Mesenchymal stem cell (in vitro differentiated cells and primary cell): ENCODE measurements around the gene CYFIP2.
"Not testable (repeated sequence)": the region's sequence is repeated elsewhere in the genome, so short reads cannot be mapped to it uniquely, and the experiment has no call there.

Experiments
- DNase-seq: peaks from one replicate; pipeline ENCODE4 v3.0.0-alpha.2; 2013
- H2AFZ ChIP-seq: one replicate; pipeline ENCODE4 v1.6.1; 2013; ENCODE audit warnings: low read depth, mild to moderate bottlenecking, control low read depth, inconsistent platforms, low read length, moderate library complexity
- H2AK5ac ChIP-seq: 2 replicates; pipeline ENCODE4 v1.6.1; 2013; ENCODE audit warnings: low read length, moderate library complexity, mild to moderate bottlenecking, inconsistent platforms; ENCODE audit not compliant: severe bottlenecking
- H2BK120ac ChIP-seq: one replicate; pipeline ENCODE4 v1.6.1; 2013; ENCODE audit warnings: low read depth, mild to moderate bottlenecking, inconsistent platforms, low read length, moderate library complexity
- H2BK12ac ChIP-seq, 2 experiments: one replicate each; pipeline ENCODE4 v1.6.1; 2013; ENCODE audit warnings: inconsistent platforms in 2 of 2, low read length in 2 of 2, mild to moderate bottlenecking in 2 of 2, moderate library complexity in 2 of 2, control low read depth in 1 of 2
- H2BK15ac ChIP-seq: one replicate; pipeline ENCODE4 v1.6.1; 2013; ENCODE audit warnings: mild to moderate bottlenecking, low read depth, inconsistent platforms; ENCODE audit not compliant: poor library complexity, severe bottlenecking
- H2BK5ac ChIP-seq: 2 replicates; pipeline ENCODE4 v1.6.1; 2013; ENCODE audit warnings: low read depth, mild to moderate bottlenecking, low read length, control low read depth, inconsistent platforms; ENCODE audit not compliant: poor library complexity, severe bottlenecking
- H3K14ac ChIP-seq, 2 experiments: one replicate each; pipeline ENCODE4 v1.6.1; 2013; ENCODE audit warnings: inconsistent platforms in 2 of 2, low read length in 2 of 2, control low read depth in 1 of 2, mild to moderate bottlenecking in 1 of 2, moderate library complexity in 1 of 2
- H3K18ac ChIP-seq, 2 experiments: one replicate each; pipeline ENCODE4 v1.6.1; 2013; ENCODE audit warnings: inconsistent platforms in 2 of 2, low read length in 2 of 2, control low read depth in 1 of 2, low read depth in 1 of 2, mild to moderate bottlenecking in 1 of 2
- H3K23ac ChIP-seq, 2 experiments: one replicate each; pipeline ENCODE4 v1.6.1; 2013; ENCODE audit warnings: inconsistent platforms in 2 of 2, low read length in 2 of 2, mild to moderate bottlenecking in 2 of 2, moderate library complexity in 2 of 2, control low read depth in 1 of 2
- H3K27ac ChIP-seq: 2 replicates; pipeline ENCODE4 v1.5.1; 2013; ENCODE audit warnings: mild to moderate bottlenecking, moderate library complexity, low read length, control low read depth, inconsistent platforms; ENCODE audit not compliant: poor library complexity, severe bottlenecking
- H3K27me3 ChIP-seq, 2 experiments: 2 replicates each; pipeline versions ENCODE4 v1.6.1 to v1.7.0; 2013; ENCODE audit warnings: low read length in 2 of 2, mild to moderate bottlenecking in 2 of 2, moderate library complexity in 2 of 2, control low read depth in 1 of 2, inconsistent platforms in 1 of 2; ENCODE audit not compliant: control insufficient read depth in 1 of 2, insufficient read depth in 1 of 2
- H3K36me3 ChIP-seq, 2 experiments: 2 replicates each; pipeline versions ENCODE4 v1.6.1 to v1.7.0; 2013; ENCODE audit warnings: low read length in 2 of 2, control low read depth in 1 of 2, inconsistent platforms in 1 of 2, low read depth in 1 of 2, mild to moderate bottlenecking in 1 of 2; ENCODE audit not compliant: insufficient read depth in 2 of 2, control insufficient read depth in 1 of 2
- H3K4ac ChIP-seq, 2 experiments: one replicate each; pipeline ENCODE4 v1.6.1; 2013; ENCODE audit warnings: inconsistent platforms in 2 of 2, low read length in 2 of 2, mild to moderate bottlenecking in 2 of 2, moderate library complexity in 2 of 2, control low read depth in 1 of 2, low read depth in 1 of 2
- H3K4me1 ChIP-seq: 2 replicates; pipeline ENCODE4 v1.6.1; 2013; ENCODE audit warnings: low read depth, low read length, control low read depth; ENCODE audit not compliant: control insufficient read depth, insufficient read depth
- H3K4me2 ChIP-seq: 2 replicates; pipeline ENCODE4 v1.6.1; 2013; ENCODE audit warnings: low read length, mild to moderate bottlenecking, inconsistent platforms; ENCODE audit not compliant: poor library complexity, severe bottlenecking
- H3K4me3 ChIP-seq, 2 experiments: 2 replicates each; pipeline versions ENCODE4 v1.5.1 to v1.7.0; 2013; ENCODE audit warnings: low read length in 2 of 2, mild to moderate bottlenecking in 2 of 2, control low read depth in 1 of 2, low read depth in 1 of 2; ENCODE audit not compliant: insufficient read depth in 1 of 2
- H3K79me1 ChIP-seq: replicated peaks from 2 replicates; pipeline ENCODE4 v1.6.1; 2013; ENCODE audit warnings: mild to moderate bottlenecking, control low read depth, low read length, inconsistent platforms; ENCODE audit not compliant: poor library complexity, severe bottlenecking
- H3K9ac ChIP-seq: 2 replicates; pipeline ENCODE4 v1.7.0; 2013; ENCODE audit warnings: mild to moderate bottlenecking, low read length, moderate library complexity
- H3K9me3 ChIP-seq: 2 replicates; pipeline ENCODE4 v1.7.0; 2013; ENCODE audit warnings: mild to moderate bottlenecking, low read length; ENCODE audit not compliant: control insufficient read depth
- H4K8ac ChIP-seq: one replicate; pipeline ENCODE4 v1.6.1; 2013; ENCODE audit warnings: inconsistent platforms, mild to moderate bottlenecking, low read length, moderate library complexity
- H4K91ac ChIP-seq: one replicate; pipeline ENCODE4 v1.6.1; 2013; ENCODE audit warnings: mild to moderate bottlenecking, low read length, inconsistent platforms
- WGBS: methylation state at CpG from one replicate; pipeline ENCODE4 v1.1.7; 2013; ENCODE audit warnings: mixed read lengths; 5-methylcytosine and 5-hydroxymethylcytosine counted together

CYFIP2 gene

DNA sequence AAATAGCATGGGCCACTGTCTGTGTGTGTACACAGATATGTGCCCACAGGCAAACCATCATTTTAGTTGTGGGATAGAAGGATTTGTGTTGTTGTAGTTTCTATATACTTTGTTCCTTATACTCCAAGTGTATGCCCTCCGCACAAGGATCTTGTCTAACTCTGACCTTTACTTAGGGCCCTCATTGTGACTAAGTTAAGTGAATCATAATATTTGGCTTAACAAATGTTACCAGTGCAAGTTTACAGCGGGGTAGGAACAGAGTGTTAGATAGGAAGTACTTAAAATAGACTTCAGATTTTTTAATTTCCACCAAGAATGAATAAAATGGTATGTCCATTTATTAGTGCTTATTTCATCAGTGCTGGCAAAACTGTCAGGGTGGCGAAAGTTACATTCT is 29.5 kb upstream of the CYFIP2 start:
- Histone ChIP-seq H4K8ac (no peak overlapping the region), H3K27me3 (no peaks in the 10 kb centered on the region), H3K79me1 (no peaks in the 10 kb centered on the region), H3K23ac (no peak overlapping the region), H3K9me3 (no peaks in the 10 kb centered on the region), H3K14ac (no peak overlapping the region), H3K36me3 (no peaks in the 10 kb centered on the region), H2AFZ (no peak overlapping the region), H3K27ac (no peak overlapping the region), H3K4me1 (no peaks in the 10 kb centered on the region), H2BK120ac (no peak overlapping the region), H4K91ac (no peak overlapping the region), H2BK5ac (no peak overlapping the region), H3K18ac (no peak overlapping the region), H2BK15ac (no peak overlapping the region), H2BK12ac (no peak overlapping the region), H3K4me3 (no peak overlapping the region), H3K9ac (no peak overlapping the region), H2AK5ac (no peak overlapping the region), H3K4ac (no peak overlapping the region), H3K4me2 (no peak overlapping the region)
- 100% methylated on average over 1 of the region's 3 CpGs for WGBS
- no peak for DNase-seq

DNA sequence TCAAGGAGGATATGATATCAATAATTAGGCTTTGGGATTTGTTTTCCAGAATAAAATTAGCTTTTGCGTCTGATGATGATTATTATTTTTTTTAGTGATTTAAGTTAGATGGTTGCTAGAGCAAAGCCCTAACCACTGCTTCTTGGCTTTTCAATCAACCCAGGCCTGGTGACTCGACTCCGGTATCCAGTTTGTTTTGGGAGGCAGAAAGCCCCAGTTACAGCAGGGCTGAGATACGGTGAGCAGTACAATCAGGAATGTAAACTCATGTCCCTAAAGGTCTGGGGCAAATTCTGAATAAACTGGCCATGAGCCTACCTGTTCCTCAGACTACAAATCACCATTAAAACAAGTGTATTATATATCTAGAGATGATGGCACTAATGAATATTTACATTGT is 24.4 kb upstream of the CYFIP2 start:
- no peaks in the 10 kb centered on the region for H3K79me1 ChIP-seq
- DNase-seq: no peak
- H3K14ac ChIP-seq: no peak overlapping the region
- no peak overlapping the region for H2AK5ac ChIP-seq
- H2BK120ac ChIP-seq: no peak overlapping the region
- H4K8ac ChIP-seq: no peak overlapping the region
- H3K4me1 ChIP-seq: no peaks in the 10 kb centered on the region
- no peak overlapping the region for H3K4me2 ChIP-seq
- WGBS: 79% methylated on average over 4 of the region's 4 CpGs
- no peak overlapping the region for H2BK12ac ChIP-seq
- H3K36me3 ChIP-seq: no peaks in the 10 kb centered on the region
- no peak overlapping the region for H3K4me3 ChIP-seq
- no peak overlapping the region for H2AFZ ChIP-seq
- peaks cover 0 to 4% of the 10 kb centered on the region in 2 experiments for H3K27me3 ChIP-seq
- no peak overlapping the region for H3K27ac ChIP-seq
- no peaks in the 10 kb centered on the region for H3K9me3 ChIP-seq
- no peak overlapping the region for H2BK15ac ChIP-seq
- H3K4ac ChIP-seq: no peak overlapping the region
- no peak overlapping the region for H3K9ac ChIP-seq
- H3K23ac ChIP-seq: no peak overlapping the region
- H3K18ac ChIP-seq: no peak overlapping the region
- H4K91ac ChIP-seq: no peak overlapping the region
- no peak overlapping the region for H2BK5ac ChIP-seq

DNA sequence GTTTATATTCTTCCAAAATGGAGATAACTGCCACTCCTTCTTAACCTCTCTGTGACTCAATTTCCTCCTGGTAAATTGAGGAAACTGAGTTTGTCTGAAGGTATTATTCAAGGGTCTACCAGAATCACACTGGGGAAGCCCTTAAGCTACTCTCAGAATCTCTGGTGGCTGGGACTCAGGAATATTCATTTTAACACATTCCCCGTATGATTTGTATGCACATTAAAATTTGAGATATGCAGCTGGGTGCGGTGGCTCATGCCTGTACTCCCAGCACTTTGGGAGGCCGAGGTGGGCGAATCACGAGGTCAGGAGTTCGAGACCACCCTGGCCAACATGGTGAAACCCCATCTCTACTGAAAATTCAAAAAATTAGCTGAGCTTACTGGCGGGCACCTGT is 21.2 kb upstream of the CYFIP2 start:
- H3K9ac ChIP-seq, H3K18ac ChIP-seq, H3K23ac ChIP-seq, H3K4ac ChIP-seq, H2AFZ ChIP-seq, H3K79me1 ChIP-seq, H4K91ac ChIP-seq, H3K4me1 ChIP-seq, H2BK5ac ChIP-seq, H3K4me2 ChIP-seq, H2BK15ac ChIP-seq, H3K9me3 ChIP-seq, H4K8ac ChIP-seq, H2BK12ac ChIP-seq, H2BK120ac ChIP-seq, H3K14ac ChIP-seq, DNase-seq, H3K4me3 ChIP-seq, H3K27ac ChIP-seq, H2AK5ac ChIP-seq, H3K27me3 ChIP-seq, H3K36me3 ChIP-seq: not testable (repeated sequence)
- WGBS: 70% methylated on average over 7 of the region's 7 CpGs

DNA sequence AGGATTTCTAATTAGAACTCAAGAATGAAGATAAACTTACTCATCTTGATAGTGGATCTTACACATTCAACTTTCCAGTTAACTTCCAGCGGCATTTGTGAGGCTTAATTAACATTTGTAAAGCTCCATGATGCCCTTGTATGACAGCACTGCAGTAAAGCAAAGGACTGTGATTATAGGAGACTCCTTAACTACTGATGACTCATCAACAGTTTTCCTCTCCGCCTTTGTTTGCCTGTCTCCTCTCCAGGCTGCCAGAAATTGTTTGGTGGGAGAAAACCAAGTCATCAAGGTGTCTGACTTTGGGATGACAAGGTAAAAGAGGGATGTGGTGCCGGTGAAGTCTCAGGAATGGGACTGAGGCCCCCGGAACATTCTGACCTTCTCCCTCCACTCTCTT is 20.4 kb upstream of the CYFIP2 start:
- no peak overlapping the region for H3K18ac ChIP-seq
- H3K23ac ChIP-seq: no peak overlapping the region
- H3K9ac ChIP-seq: no peak overlapping the region
- H2AK5ac ChIP-seq: no peak overlapping the region
- H3K4me3 ChIP-seq: no peak overlapping the region
- WGBS: 67% methylated on average over 3 of the region's 4 CpGs
- H3K4me2 ChIP-seq: no peak overlapping the region
- no peak overlapping the region for H3K4ac ChIP-seq
- no peak overlapping the region for H4K8ac ChIP-seq
- no peaks in the 10 kb centered on the region for H3K36me3 ChIP-seq
- peaks cover 0 to 4% of the 10 kb centered on the region in 2 experiments for H3K27me3 ChIP-seq
- H2AFZ ChIP-seq: no peak overlapping the region
- H4K91ac ChIP-seq: no peak overlapping the region
- no peak overlapping the region for H2BK5ac ChIP-seq
- H2BK12ac ChIP-seq: no peak overlapping the region
- H3K4me1 ChIP-seq: no peaks in the 10 kb centered on the region
- H3K79me1 ChIP-seq: no peaks in the 10 kb centered on the region
- no peaks in the 10 kb centered on the region for H3K9me3 ChIP-seq
- no peak overlapping the region for H2BK120ac ChIP-seq
- no peak overlapping the region for H3K14ac ChIP-seq
- DNase-seq: peak; percentile 19
- H2BK15ac ChIP-seq: no peak overlapping the region
- no peak overlapping the region for H3K27ac ChIP-seq
